ENCODE results near the gene IL31. TPM values are rescaled to one million over a fixed set of nuclear protein-coding genes. Genes with fewer than 3 reads are reported as not detected.

The IL31 gene
- total RNA-seq, 1 donor from 2014 or later, result not detected

- H3K9me3 Mint-ChIP-seq, result no peaks in the 10 kb centered on the region
- H3K4me1 Mint-ChIP-seq (ENCODE audit: unreplicated experiment), result peaks cover 6% of the 10 kb centered on the region
- peaks cover 39% of the 10 kb centered on the region for H3K27me3 Mint-ChIP-seq
- H3K36me3 Mint-ChIP-seq, result no peaks in the 10 kb centered on the region
- TF ChIP-seq, protein P1, sequence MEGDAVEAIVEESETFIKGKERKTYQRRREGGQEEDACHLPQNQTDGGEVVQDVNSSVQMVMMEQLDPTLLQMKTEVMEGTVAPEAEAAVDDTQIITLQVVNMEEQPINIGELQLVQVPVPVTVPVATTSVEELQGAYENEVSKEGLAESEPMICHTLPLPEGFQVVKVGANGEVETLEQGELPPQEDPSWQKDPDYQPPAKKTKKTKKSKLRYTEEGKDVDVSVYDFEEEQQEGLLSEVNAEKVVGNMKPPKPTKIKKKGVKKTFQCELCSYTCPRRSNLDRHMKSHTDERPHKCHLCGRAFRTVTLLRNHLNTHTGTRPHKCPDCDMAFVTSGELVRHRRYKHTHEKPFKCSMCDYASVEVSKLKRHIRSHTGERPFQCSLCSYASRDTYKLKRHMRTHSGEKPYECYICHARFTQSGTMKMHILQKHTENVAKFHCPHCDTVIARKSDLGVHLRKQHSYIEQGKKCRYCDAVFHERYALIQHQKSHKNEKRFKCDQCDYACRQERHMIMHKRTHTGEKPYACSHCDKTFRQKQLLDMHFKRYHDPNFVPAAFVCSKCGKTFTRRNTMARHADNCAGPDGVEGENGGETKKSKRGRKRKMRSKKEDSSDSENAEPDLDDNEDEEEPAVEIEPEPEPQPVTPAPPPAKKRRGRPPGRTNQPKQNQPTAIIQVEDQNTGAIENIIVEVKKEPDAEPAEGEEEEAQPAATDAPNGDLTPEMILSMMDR (conservative IDR thresholded peaks at IDR 0.05), result no peak
- H3K27ac Mint-ChIP-seq, result no peak overlapping the region
- H3K4me3 Mint-ChIP-seq, result no peak overlapping the region
- DNase-seq (ENCODE audit: extremely low spot score, unreplicated experiment), result no peak
Measured at GRCh38 chr12:122199484-122200355, 25.7 kb upstream of the IL31 start.

- Mint-ChIP-seq H3K27me3 (peaks cover 29% of the 10 kb centered on the region), H3K4me3 (no peak overlapping the region), H3K36me3 (no peaks in the 10 kb centered on the region), H3K27ac (no peak overlapping the region), H3K9me3 (no peaks in the 10 kb centered on the region), H3K4me1 (ENCODE audit: unreplicated experiment) (peaks cover 6% of the 10 kb centered on the region)
- TF ChIP-seq, protein P1 (conservative IDR thresholded peaks at IDR 0.05), result no peak
- DNase-seq (ENCODE audit: extremely low spot score, unreplicated experiment), result no peak
Measured at GRCh38 chr12:122197612-122197966, 23.6 kb upstream of the IL31 start.

GRCh38 chr12:122195405-122195804, 21.4 kb upstream of the IL31 start:
- no peak for DNase-seq (ENCODE audit: extremely low spot score, unreplicated experiment)
- Mint-ChIP-seq H3K27me3 (peaks cover 25% of the 10 kb centered on the region), H3K9me3 (no peaks in the 10 kb centered on the region), H3K27ac (no peak overlapping the region), H3K4me3 (no peak overlapping the region), H3K36me3 (no peaks in the 10 kb centered on the region), H3K4me1 (ENCODE audit: unreplicated experiment) (peaks cover 6% of the 10 kb centered on the region)
- TF ChIP-seq, protein P1 (conservative IDR thresholded peaks at IDR 0.05), result no peak

GRCh38 chr12:122194804-122195203, 20.8 kb upstream of the IL31 start:
- Mint-ChIP-seq H3K4me1 (ENCODE audit: unreplicated experiment) (peaks cover 6% of the 10 kb centered on the region), H3K9me3 (no peaks in the 10 kb centered on the region), H3K27ac (no peak overlapping the region), H3K27me3 (peaks cover 22% of the 10 kb centered on the region), H3K4me3 (no peak overlapping the region), H3K36me3 (no peaks in the 10 kb centered on the region)
- no peak for DNase-seq (ENCODE audit: extremely low spot score, unreplicated experiment)
- TF ChIP-seq, protein P1 (conservative IDR thresholded peaks at IDR 0.05), result no peak

DNA sequence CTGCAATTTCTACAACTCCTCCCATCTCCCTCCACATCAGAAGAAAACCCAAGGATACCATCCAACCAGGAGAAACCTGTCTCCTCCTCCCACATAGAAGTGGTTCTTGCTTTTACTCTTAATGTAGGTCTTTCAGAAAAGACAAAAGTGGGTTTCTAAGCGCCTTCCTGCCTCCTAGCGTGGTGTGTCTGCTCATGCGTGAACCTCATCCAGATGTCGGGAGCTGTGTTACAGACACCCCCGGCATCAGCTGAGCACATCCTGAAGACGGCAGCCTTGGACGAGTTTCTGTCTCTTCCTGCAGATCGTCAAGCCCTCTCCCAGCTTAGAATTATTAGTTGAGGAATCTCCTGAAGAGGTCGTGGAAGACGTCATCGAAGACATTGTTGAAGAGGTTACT, 18.4 kb upstream of the IL31 start:
- H3K27ac Mint-ChIP-seq, result no peak overlapping the region
- H3K4me3 Mint-ChIP-seq, result no peak overlapping the region
- no peak for DNase-seq (ENCODE audit: extremely low spot score, unreplicated experiment)
- H3K9me3 Mint-ChIP-seq, result no peaks in the 10 kb centered on the region
- no peaks in the 10 kb centered on the region for H3K36me3 Mint-ChIP-seq
- TF ChIP-seq, protein P1 (conservative IDR thresholded peaks at IDR 0.05), result no peak
- H3K27me3 Mint-ChIP-seq, result peaks cover 15% of the 10 kb centered on the region
- H3K4me1 Mint-ChIP-seq (ENCODE audit: unreplicated experiment), result peaks cover 3% of the 10 kb centered on the region
